ENCODE data around the gene IL27RA.

IL27RA gene

GRCh38 chr19:14090509-14091080 lies 59.0 kb downstream of the IL27RA start, which contains the start of gene SAMD1:
TSS of gene SAMD1 (minus strand) at chr19:14090751.
- peak within 1 kb of the TSS; percentile 89 for H3K27ac ChIP-seq (ENCODE audit: low read depth, low read length, poor library complexity, severe bottlenecking)
- peak within 1 kb of the TSS; percentile 95 for H3K4me3 ChIP-seq (ENCODE audit: low read depth, low read length, poor library complexity, severe bottlenecking)
- no peaks in the 10 kb centered on the region for H3K9me2 ChIP-seq (ENCODE audit: low read depth, low read length)
- no peaks in the 10 kb centered on the region for H3K27me3 ChIP-seq (ENCODE audit: insufficient read depth, low read length)
- H2AFZ ChIP-seq (ENCODE audit: low read length): no peak within 1 kb of the TSS
- no peaks in the 10 kb centered on the region for H4K20me1 ChIP-seq (ENCODE audit: insufficient read depth, low read length)
- peaks cover 18% of the 10 kb centered on the region for H3K4me1 ChIP-seq (ENCODE audit: insufficient read depth, low read length, severe bottlenecking)
- H3K36me3 ChIP-seq (ENCODE audit: insufficient read depth, low read length): peaks cover 28% of the 10 kb centered on the region
- peaks cover 7% of the 10 kb centered on the region for H3K9me3 ChIP-seq (ENCODE audit: low read length)
- H3F3A ChIP-seq (ENCODE audit: insufficient read depth, low read length): no peaks in the 10 kb centered on the region
- peak within 1 kb of the TSS; percentile 99 for H3K4me2 ChIP-seq (ENCODE audit: low read length)
- H3K79me2 ChIP-seq (ENCODE audit: insufficient read depth, low read length): no peaks in the 10 kb centered on the region
- TF ChIP-seq CTCF (IDR thresholded peaks at IDR 0.05; ENCODE audit: low read length): peak; percentile 12; the same call in 1 of the 2 replicates
- TF ChIP-seq EZH2 (IDR thresholded peaks at IDR 0.05; ENCODE audit: borderline replicate concordance, low read length): no peak
- H3K9ac ChIP-seq (ENCODE audit: low read length): peak within 1 kb of the TSS; percentile 99

- peaks cover 18% of the 10 kb centered on the region for H3K4me1 ChIP-seq (ENCODE audit: insufficient read depth, low read length, severe bottlenecking)
- H3K9me3 ChIP-seq (ENCODE audit: low read length): peaks cover 7% of the 10 kb centered on the region
- no peaks in the 10 kb centered on the region for H3K79me2 ChIP-seq (ENCODE audit: insufficient read depth, low read length)
- peak overlapping the region; percentile 89 for H3K27ac ChIP-seq (ENCODE audit: low read depth, low read length, poor library complexity, severe bottlenecking)
- H3K4me3 ChIP-seq (ENCODE audit: low read depth, low read length, poor library complexity, severe bottlenecking): peak overlapping the region; percentile 95
- H3F3A ChIP-seq (ENCODE audit: insufficient read depth, low read length): no peaks in the 10 kb centered on the region
- no peaks in the 10 kb centered on the region for H4K20me1 ChIP-seq (ENCODE audit: insufficient read depth, low read length)
- H3K36me3 ChIP-seq (ENCODE audit: insufficient read depth, low read length): peaks cover 26% of the 10 kb centered on the region
- H3K9me2 ChIP-seq (ENCODE audit: low read depth, low read length): no peaks in the 10 kb centered on the region
- H2AFZ ChIP-seq (ENCODE audit: low read length): no peak overlapping the region
- peak overlapping the region; percentile 99 for H3K9ac ChIP-seq (ENCODE audit: low read length)
- H3K27me3 ChIP-seq (ENCODE audit: insufficient read depth, low read length): no peaks in the 10 kb centered on the region
- no peak for TF ChIP-seq EZH2 (IDR thresholded peaks at IDR 0.05; ENCODE audit: borderline replicate concordance, low read length)
- TF ChIP-seq CTCF (IDR thresholded peaks at IDR 0.05; ENCODE audit: low read length): peak; percentile 56
- peak overlapping the region; percentile 99 for H3K4me2 ChIP-seq (ENCODE audit: low read length)
These were observed 59.7 kb downstream of the IL27RA start for GRCh38 chr19:14091081-14091812.

- TF ChIP-seq EZH2 (IDR thresholded peaks at IDR 0.05; ENCODE audit: borderline replicate concordance, low read length) (no peak), CTCF (IDR thresholded peaks at IDR 0.05; ENCODE audit: low read length) (no peak)
- Histone ChIP-seq H3K9me3 (ENCODE audit: low read length) (peaks cover 7% of the 10 kb centered on the region), H3K27ac (ENCODE audit: low read depth, low read length, poor library complexity, severe bottlenecking) (peak overlapping the region; percentile 89), H4K20me1 (ENCODE audit: insufficient read depth, low read length) (no peaks in the 10 kb centered on the region), H3K36me3 (ENCODE audit: insufficient read depth, low read length) (peaks cover 25% of the 10 kb centered on the region), H2AFZ (ENCODE audit: low read length) (no peak overlapping the region), H3K27me3 (ENCODE audit: insufficient read depth, low read length) (no peaks in the 10 kb centered on the region), H3K4me3 (ENCODE audit: low read depth, low read length, poor library complexity, severe bottlenecking) (peak overlapping the region; percentile 95), H3K9me2 (ENCODE audit: low read depth, low read length) (no peaks in the 10 kb centered on the region), H3K79me2 (ENCODE audit: insufficient read depth, low read length) (no peaks in the 10 kb centered on the region), H3K4me2 (ENCODE audit: low read length) (peak overlapping the region; percentile 99), H3F3A (ENCODE audit: insufficient read depth, low read length) (no peaks in the 10 kb centered on the region), H3K4me1 (ENCODE audit: insufficient read depth, low read length, severe bottlenecking) (peaks cover 18% of the 10 kb centered on the region), H3K9ac (ENCODE audit: low read length) (peak overlapping the region; percentile 99)
These were observed 60.4 kb downstream of the IL27RA start for GRCh38 chr19:14091813-14092462.
